GM23338 (cell line): ENCODE measurements around the gene PALS2.

ENCODE experiments used
- EZH2 ChIP-seq: fragments of 200-600 bp; sonication (generic); IDR thresholded peaks from one replicate; pipeline ENCODE4 v1.8.0; 2017; ENCODE audit warnings: antibody characterized with exemption, mild to moderate bottlenecking, low read depth; ENCODE audit not compliant: unreplicated experiment
- EZH2phosphoT487 ChIP-seq: fragments of 200-600 bp; sonication (generic); IDR thresholded peaks from one replicate; pipeline ENCODE4 v1.8.1; 2018; ENCODE audit warnings: antibody characterized with exemption; ENCODE audit not compliant: unreplicated experiment
- JUNB ChIP-seq: IDR thresholded peaks from one replicate; pipeline ENCODE4 v1.6.1; 2016; ENCODE audit warnings: antibody characterized with exemption; ENCODE audit not compliant: unreplicated experiment
- POLR2AphosphoS5 ChIP-seq: IDR thresholded peaks from 2 replicates; pipeline ENCODE4 v1.6.1; 2016; ENCODE audit warnings: antibody characterized with exemption, low read depth
- TF ChIP-seq, protein P1 (sequence below), 2 experiments: fragments of 200-600 bp in 1 of 2; sonication (generic) in 1 of 2; conservative IDR thresholded peaks; 2 replicates each; pipeline versions ENCODE4 v1.5.1 to v1.6.1; 2016 to 2017; ENCODE audit warnings: antibody characterized with exemption in 2 of 2, low read depth in 2 of 2, mild to moderate bottlenecking in 2 of 2, moderate library complexity in 1 of 2
- TF ChIP-seq, protein P2 (sequence below): IDR thresholded peaks from 2 replicates; pipeline ENCODE4 v1.6.1; 2016; ENCODE audit warnings: antibody characterized with exemption

DNA sequence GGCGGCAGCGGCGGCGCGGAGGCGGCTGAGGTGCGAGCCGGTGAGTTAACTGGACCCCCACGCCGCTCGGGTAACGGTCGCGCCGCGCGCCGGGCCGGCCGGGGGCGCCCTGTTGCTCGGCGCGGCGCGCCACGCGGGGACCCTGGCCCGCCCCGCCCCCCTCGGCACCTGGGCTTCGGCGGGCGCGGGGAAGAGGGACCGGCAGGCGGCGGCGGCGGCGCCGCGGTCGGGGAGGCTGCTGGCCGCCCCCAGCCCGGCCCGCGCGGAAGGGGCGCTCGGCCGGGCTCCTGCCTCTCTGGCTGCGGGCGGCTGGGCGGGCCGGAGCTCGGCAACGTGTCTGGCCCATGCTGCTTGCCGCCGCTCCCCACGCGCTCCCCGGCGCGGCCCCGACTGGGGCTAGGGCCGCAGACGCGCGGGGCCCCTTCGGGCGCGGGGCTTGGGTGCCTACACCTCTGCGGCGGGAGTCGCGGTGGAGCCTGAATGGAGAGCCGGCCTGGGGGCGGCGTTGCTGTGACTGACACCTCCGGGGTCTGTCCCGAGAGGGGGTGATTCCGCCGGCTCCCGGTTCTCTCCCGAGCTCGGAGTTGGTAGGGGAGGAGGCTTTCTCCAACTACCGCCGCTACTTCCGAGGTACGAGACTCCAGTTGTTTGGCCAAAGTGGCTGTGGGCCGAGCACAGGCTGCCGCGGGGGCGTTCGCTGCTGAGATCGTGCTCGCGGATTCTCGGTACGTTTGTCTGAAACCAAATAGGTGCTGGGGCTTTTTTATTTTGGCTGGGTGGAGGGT, 494 bp downstream of the PALS2 start:
- TF ChIP-seq, protein P1, sequence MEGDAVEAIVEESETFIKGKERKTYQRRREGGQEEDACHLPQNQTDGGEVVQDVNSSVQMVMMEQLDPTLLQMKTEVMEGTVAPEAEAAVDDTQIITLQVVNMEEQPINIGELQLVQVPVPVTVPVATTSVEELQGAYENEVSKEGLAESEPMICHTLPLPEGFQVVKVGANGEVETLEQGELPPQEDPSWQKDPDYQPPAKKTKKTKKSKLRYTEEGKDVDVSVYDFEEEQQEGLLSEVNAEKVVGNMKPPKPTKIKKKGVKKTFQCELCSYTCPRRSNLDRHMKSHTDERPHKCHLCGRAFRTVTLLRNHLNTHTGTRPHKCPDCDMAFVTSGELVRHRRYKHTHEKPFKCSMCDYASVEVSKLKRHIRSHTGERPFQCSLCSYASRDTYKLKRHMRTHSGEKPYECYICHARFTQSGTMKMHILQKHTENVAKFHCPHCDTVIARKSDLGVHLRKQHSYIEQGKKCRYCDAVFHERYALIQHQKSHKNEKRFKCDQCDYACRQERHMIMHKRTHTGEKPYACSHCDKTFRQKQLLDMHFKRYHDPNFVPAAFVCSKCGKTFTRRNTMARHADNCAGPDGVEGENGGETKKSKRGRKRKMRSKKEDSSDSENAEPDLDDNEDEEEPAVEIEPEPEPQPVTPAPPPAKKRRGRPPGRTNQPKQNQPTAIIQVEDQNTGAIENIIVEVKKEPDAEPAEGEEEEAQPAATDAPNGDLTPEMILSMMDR (conservative IDR thresholded peaks at IDR 0.05; ENCODE audit: low read depth in 2 of 2): no peak
- TF ChIP-seq EZH2: no peak
- no peak for TF ChIP-seq POLR2AphosphoS5
- no peak for TF ChIP-seq EZH2phosphoT487
- no peak for TF ChIP-seq JUNB
- TF ChIP-seq, protein P2, sequence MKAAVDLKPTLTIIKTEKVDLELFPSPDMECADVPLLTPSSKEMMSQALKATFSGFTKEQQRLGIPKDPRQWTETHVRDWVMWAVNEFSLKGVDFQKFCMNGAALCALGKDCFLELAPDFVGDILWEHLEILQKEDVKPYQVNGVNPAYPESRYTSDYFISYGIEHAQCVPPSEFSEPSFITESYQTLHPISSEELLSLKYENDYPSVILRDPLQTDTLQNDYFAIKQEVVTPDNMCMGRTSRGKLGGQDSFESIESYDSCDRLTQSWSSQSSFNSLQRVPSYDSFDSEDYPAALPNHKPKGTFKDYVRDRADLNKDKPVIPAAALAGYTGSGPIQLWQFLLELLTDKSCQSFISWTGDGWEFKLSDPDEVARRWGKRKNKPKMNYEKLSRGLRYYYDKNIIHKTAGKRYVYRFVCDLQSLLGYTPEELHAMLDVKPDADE: no peak
